Non-pigmented ciliary epithelial cell (primary cell): ENCODE data around the gene CNKSR1.

Experiments
- DNase-seq: peaks from one replicate; pipeline ENCODE4 v3.0.0-alpha.2; 2010; ENCODE audit warnings: low read depth

CNKSR1 gene

GRCh38 chr1:26184883-26185282, 7.6 kb downstream of the CNKSR1 start:
- DNase-seq, result no peak

DNA sequence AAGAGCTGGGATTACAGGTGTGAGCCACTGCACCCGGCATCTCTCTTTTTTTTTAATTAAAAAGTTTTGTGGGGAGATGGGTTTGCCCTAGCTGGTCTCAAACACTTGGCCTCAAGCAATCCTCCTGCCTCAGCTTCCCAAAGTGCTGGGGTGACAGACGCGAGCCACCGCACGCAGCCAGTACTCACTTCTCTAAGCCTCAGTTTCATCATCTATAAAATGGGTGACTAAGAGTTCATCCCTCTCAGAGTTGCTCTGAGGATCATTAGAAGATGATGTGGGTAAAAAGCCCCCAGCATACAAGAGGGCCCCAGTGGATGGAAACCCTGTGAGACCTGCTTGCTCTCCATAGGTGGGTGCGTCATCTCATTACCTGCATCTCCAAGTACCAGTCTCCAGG, 10.6 kb downstream of the CNKSR1 start:
- no peak for DNase-seq

DNA sequence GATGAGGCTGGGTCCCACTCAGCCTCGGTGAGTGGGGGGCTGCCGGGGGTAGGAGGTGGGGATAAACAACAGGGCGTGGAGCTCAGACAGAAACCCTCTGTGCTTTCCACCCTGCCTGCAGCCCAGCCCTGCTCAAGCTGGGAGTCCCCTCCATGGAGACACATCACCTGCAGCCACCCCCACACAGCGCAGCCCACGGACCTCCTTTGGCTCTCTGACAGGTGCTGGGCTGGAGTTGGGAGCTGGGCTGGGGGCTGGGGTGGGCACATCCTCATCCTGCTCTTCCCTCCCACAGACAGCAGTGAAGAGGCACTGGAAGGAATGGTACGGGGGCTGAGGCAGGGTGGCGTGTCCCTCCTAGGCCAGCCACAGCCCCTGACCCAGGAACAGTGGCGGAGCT, 11.2 kb downstream of the CNKSR1 start:
- DNase-seq, result no peak

- DNase-seq, result no peak
Observed at GRCh38 chr1:26189331-26189730, 12.0 kb downstream of the CNKSR1 start.

DNA sequence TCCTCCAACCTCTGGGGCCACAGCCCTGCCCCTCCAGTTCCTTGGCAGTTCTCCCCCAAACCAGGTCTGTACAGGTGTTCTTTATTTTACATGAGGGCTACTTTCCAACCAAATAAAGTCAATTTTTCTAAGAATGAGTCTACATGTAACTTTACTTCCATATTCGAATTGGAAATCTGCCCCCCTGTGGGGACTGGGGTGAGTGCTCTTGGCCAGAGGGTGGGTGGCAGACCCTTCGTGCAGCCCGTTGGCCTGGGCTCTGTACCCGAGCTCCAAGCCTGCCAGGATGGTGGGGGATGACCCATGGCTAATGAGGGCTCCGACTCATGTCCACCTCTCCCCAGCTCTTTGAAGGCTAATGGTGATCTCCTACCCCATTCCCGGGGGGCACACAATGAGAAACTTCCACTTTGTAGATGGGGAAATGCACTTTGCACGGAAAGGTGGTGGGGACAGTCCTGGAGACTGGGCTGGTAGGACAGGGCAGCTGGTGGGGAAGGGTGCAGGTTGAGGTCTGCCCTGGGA, 12.5 kb downstream of the CNKSR1 start:
- DNase-seq, result no peak

- DNase-seq, result no peak
Observed at GRCh38 chr1:26190373-26190987, 13.2 kb downstream of the CNKSR1 start, which contains the start of gene CATSPER4. Gene CATSPER4, plus strand, starts transcription at chr1:26190602. Its CDS starts 26 bp downstream, at chr1:26190628.

DNA sequence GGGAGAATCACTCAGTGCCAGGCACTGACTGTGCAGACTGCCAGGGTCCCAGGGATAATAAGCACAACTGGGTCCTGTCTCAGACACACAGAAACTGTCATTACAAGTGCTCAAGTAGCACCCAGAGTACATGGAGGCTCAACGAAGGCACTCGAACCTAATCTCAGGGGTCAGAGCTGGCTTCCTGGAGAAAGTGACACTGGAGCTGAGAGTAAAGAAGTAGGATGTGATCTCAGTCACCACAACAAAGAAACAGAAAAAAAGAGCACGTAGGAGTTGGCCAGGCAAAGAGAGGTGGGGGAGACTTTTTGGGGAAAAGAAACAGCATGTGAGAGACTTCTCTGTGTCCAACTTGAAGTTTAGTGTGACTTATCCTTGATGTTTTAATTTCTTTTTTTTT, 14.4 kb downstream of the CNKSR1 start:
- no peak for DNase-seq

- DNase-seq, result no peak
Observed at GRCh38 chr1:26195805-26196204, 18.5 kb downstream of the CNKSR1 start.

DNA sequence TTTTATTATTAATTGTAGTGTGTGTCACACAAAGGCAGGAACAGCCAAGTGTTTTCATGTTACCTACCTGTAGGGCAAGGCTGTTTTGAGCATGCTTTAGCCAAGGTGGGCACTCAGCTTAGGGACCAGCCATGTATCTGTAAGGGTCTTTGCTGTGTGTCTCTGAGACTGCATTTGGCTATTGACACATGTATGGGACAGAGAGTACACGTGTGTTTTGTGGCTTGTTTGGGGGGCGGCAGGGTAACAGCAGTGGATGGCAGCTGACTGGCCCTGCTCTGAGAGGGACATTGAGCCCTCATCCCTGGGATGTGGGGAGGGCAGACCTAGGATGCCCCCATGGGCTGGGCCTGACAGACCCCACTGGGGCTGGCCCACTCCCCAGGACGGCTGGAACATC, 20.0 kb downstream of the CNKSR1 start:
- no peak for DNase-seq

DNA sequence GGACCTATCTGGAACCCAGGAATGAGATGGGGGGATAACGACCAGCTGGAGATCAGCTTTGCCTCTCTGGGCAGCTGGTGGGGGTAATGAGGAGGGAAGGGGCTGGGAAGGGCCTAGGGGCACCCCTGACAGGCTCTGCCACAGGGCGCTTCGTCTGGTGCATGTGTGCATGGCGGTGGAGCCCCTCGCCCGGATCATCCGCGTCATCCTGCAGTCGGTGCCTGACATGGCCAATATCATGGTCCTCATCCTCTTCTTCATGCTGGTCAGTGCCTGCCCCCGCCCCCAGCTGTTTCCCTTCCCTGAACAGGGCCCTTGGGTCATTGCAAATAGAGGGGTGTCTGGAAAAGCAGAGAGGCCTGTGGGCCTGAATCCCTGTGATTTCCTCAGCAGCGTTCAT, 20.5 kb downstream of the CNKSR1 start:
- DNase-seq, result no peak

GRCh38 chr1:26200413-26200812, 23.1 kb downstream of the CNKSR1 start:
- no peak for DNase-seq

DNA sequence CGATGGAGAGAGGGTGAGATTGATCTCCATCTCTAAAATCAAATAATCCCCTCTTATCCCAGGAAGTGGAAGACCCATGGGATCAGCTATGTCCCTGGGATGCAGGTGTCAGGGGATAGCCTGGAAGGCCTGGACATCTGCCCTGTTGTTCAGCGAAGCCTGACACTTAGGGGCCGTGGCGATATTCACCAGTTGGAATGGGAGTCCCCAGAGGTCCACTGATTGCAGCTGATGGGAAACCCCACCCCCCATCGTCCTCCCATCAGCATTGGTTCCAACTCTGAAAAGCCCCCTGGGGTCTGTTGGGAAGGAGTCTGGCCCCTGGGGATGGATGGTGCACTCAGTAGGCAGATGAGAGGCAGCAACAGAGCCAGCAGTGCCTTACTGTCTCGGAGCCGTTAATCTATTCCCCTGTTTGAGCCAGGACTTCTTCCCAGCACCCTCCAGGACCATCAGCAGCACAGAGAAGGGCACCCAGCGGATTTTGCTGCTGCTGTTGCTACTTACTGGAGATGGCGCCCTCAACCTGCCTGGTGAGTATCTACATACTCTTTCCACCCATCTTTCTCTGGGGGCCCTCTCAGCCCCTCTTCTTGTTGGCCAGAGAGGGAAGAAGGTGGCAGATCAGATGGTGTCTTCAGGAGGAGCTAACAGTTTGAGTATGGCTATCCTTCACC, 26.5 kb downstream of the CNKSR1 start:
- no peak for DNase-seq

- DNase-seq, result no peak
Observed at GRCh38 chr1:26210147-26210870, 33.0 kb downstream of the CNKSR1 start.

DNA sequence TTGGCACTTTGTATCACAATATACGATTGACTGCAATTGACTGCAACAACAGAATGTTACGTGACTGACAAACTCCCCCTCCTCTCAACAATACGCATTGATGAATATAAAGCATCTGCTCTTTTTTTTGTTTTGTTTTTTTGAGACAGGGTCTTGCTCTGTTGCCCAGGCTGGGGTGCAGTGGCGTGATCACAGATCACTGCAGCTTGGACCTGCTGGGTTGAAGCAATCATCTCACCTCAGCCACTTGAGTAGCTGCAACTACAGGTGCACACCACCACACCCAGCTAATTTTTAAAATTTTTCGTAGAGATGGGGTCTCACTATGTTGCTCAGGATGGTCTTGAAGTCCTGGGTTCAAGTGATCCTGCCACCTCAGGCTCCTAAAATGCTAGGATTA, 35.4 kb downstream of the CNKSR1 start:
- no peak for DNase-seq

GRCh38 chr1:26213335-26213905, 36.1 kb downstream of the CNKSR1 start:
- no peak for DNase-seq

GRCh38 chr1:26215246-26215645, 38.0 kb downstream of the CNKSR1 start:
- no peak for DNase-seq

- no peak for DNase-seq
Observed at GRCh38 chr1:26218906-26219494, 41.7 kb downstream of the CNKSR1 start.

DNA sequence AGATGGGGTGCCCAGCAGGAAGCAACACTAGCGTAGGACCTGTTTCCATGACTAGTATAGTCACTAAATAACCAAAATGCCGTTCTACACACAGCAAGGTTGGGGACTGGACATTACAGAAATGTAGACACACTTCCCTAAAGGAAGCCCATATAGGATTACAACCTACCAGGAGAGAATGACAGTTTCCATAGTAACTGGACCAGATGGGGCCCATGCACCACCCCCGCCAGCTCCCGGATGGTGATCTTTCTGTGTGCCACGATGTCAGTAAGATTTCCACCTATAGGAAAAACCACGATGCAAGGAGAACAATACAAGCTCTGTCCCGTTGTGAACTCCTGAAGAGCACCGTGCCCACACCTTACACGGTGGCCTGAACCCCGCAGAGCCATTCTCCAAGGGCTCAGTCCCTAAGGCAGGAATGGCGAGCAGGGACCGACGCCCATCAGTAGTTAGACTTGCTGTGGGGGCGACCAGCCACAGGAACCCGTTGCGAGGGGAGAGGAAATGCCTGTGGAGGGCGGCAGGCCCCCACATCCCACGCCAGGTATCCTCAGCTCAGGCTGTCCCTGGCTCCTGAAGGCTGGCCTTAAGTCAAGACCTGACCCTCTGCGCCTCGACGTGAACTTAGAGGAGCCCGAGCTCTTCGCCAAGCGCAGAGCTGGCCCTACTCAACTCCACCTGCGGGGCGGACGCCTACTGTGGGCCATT, 43.1 kb downstream of the CNKSR1 start:
- no peak for DNase-seq

- DNase-seq, result no peak
Observed at GRCh38 chr1:26221094-26221493, 43.8 kb downstream of the CNKSR1 start.

DNA sequence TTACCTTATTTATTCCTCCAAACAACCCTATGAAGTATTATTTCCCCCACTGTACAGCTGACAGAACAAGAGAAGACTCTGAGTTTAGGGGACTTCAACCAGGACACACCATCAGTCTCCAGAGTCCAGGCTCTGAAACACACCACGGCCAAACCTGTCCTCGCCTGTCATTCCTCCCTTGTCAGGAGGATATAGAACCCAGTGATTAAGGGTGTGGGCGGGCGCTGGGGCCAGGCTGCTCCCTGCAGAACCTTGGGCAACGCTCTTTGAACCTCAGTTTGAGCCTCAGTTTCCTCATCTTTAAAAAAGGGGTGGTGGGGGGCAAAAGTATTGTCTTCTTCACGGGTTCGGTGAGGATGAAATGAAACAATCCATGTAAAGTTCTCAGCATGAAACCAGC, 47.3 kb downstream of the CNKSR1 start:
- no peak for DNase-seq

GRCh38 chr1:26225033-26225831, 47.9 kb downstream of the CNKSR1 start:
- DNase-seq, result no peak
